HEK293 (cell line): Measurements from ENCODE around the gene PBXIP1.

Source experiments
- EGR2 ChIP-seq: fragments of 450-650 bp; formaldehyde crosslinking; IDR thresholded peaks from 2 replicates; pipeline ENCODE4 v1.5.1; 2016; ENCODE audit warnings: low read depth, missing biosample characterization, missing genetic modification characterization
- GLIS1 ChIP-seq: fragments of 450-650 bp; formaldehyde crosslinking; IDR thresholded peaks from 2 replicates; pipeline ENCODE4 v1.5.1; 2016; ENCODE audit warnings: missing biosample characterization, missing genetic modification characterization
- KLF1 ChIP-seq: fragments of 450-650 bp; formaldehyde crosslinking; IDR thresholded peaks from 2 replicates; pipeline ENCODE4 v1.5.1; 2016; ENCODE audit warnings: missing biosample characterization, missing genetic modification characterization
- KLF8 ChIP-seq: fragments of 450-650 bp; formaldehyde crosslinking; IDR thresholded peaks from 2 replicates; pipeline ENCODE4 v1.5.1; 2016; ENCODE audit warnings: missing biosample characterization, missing genetic modification characterization
- KLF9 ChIP-seq: fragments of 450-650 bp; formaldehyde crosslinking; IDR thresholded peaks from 2 replicates; pipeline ENCODE4 v1.5.1; 2016; ENCODE audit warnings: missing biosample characterization, missing genetic modification characterization, low read depth
- PATZ1 ChIP-seq: fragments of 450-650 bp; formaldehyde crosslinking; IDR thresholded peaks from 2 replicates; pipeline ENCODE4 v1.5.1; 2016; ENCODE audit warnings: missing biosample characterization, missing genetic modification characterization
- PBX3 ChIP-seq: sonication (generic); formaldehyde crosslinking; IDR thresholded peaks from 2 replicates; pipeline ENCODE4 v1.8.1; 2022; ENCODE audit warnings: mild to moderate bottlenecking, moderate library complexity, missing genetic modification reagents
- SCRT1 ChIP-seq: fragments of 450-650 bp; formaldehyde crosslinking; IDR thresholded peaks from 2 replicates; pipeline ENCODE4 v1.5.1; 2016; ENCODE audit warnings: missing biosample characterization, missing genetic modification characterization, borderline replicate concordance
- TSHZ1 ChIP-seq: fragments of 450-650 bp; formaldehyde crosslinking; IDR thresholded peaks from 2 replicates; pipeline ENCODE4 v1.5.1; 2016; ENCODE audit warnings: missing biosample characterization, missing genetic modification characterization, borderline replicate concordance
- YY1 ChIP-seq: fragments of 450-650 bp; formaldehyde crosslinking; IDR thresholded peaks from 2 replicates; pipeline ENCODE4 v1.5.1; 2018; ENCODE audit warnings: missing biosample characterization, missing genetic modification characterization
- ZBTB7A ChIP-seq: fragments of 450-650 bp; formaldehyde crosslinking; IDR thresholded peaks from 2 replicates; pipeline ENCODE4 v1.5.1; 2016; ENCODE audit warnings: low read depth, missing biosample characterization, missing genetic modification characterization
- ZFP37 ChIP-seq: fragments of 450-650 bp; formaldehyde crosslinking; IDR thresholded peaks from 2 replicates; pipeline ENCODE4 v1.5.1; 2016; ENCODE audit warnings: missing biosample characterization, missing genetic modification characterization
- ZFP41 ChIP-seq: fragments of 450-650 bp; formaldehyde crosslinking; IDR thresholded peaks from 2 replicates; pipeline ENCODE4 v1.5.1; 2016; ENCODE audit warnings: missing biosample characterization, missing genetic modification characterization, borderline replicate concordance
- ZIC2 ChIP-seq: fragments of 450-650 bp; formaldehyde crosslinking; IDR thresholded peaks from 2 replicates; pipeline ENCODE4 v1.5.1; 2016; ENCODE audit warnings: missing biosample characterization, missing genetic modification characterization
- ZNF202 ChIP-seq: fragments of 450-650 bp; formaldehyde crosslinking; IDR thresholded peaks from 2 replicates; pipeline ENCODE4 v1.5.1; 2016; ENCODE audit warnings: missing biosample characterization, missing genetic modification characterization, borderline replicate concordance
- ZNF335 ChIP-seq: fragments of 450-650 bp; formaldehyde crosslinking; conservative IDR thresholded peaks from 2 replicates; pipeline ENCODE4 v1.5.1; 2016; ENCODE audit warnings: missing biosample characterization, missing genetic modification characterization
- ZNF398 ChIP-seq: fragments of 450-650 bp; formaldehyde crosslinking; IDR thresholded peaks from 2 replicates; pipeline ENCODE4 v1.5.1; 2017; ENCODE audit warnings: missing biosample characterization, missing genetic modification characterization
- ZNF513 ChIP-seq: fragments of 450-650 bp; IDR thresholded peaks from 2 replicates; pipeline ENCODE4 v1.5.1; 2018; ENCODE audit warnings: missing biosample characterization, missing genetic modification characterization
- ZNF555 ChIP-seq: fragments of 450-650 bp; formaldehyde crosslinking; conservative IDR thresholded peaks from 2 replicates; pipeline ENCODE4 v1.5.1; 2017; ENCODE audit warnings: missing biosample characterization, mild to moderate bottlenecking, missing genetic modification characterization, inconsistent platforms
- ZNF561 ChIP-seq: fragments of 450-650 bp; IDR thresholded peaks from 2 replicates; pipeline ENCODE4 v1.5.1; 2018; ENCODE audit warnings: missing biosample characterization, missing genetic modification characterization, borderline replicate concordance
- ZNF580 ChIP-seq: fragments of 450-650 bp; formaldehyde crosslinking; IDR thresholded peaks from 2 replicates; pipeline ENCODE4 v1.5.1; 2016; ENCODE audit warnings: missing biosample characterization, missing genetic modification characterization
- ZNF610 ChIP-seq: fragments of 450-650 bp; formaldehyde crosslinking; IDR thresholded peaks from 2 replicates; pipeline ENCODE4 v1.5.1; 2016; ENCODE audit warnings: missing biosample characterization, missing genetic modification characterization, borderline replicate concordance
- ZNF707 ChIP-seq: fragments of 450-650 bp; formaldehyde crosslinking; IDR thresholded peaks from 2 replicates; pipeline ENCODE4 v1.5.1; 2016; ENCODE audit warnings: missing biosample characterization, missing genetic modification characterization
- ZNF76 ChIP-seq: fragments of 450-650 bp; formaldehyde crosslinking; IDR thresholded peaks from 2 replicates; pipeline ENCODE4; 2016; ENCODE audit warnings: low read depth, missing biosample characterization, missing genetic modification characterization, borderline replicate concordance
- ZNF791 ChIP-seq: fragments of 450-650 bp; formaldehyde crosslinking; IDR thresholded peaks from 2 replicates; pipeline ENCODE4 v1.5.1; 2016; ENCODE audit warnings: missing biosample characterization, missing genetic modification characterization
- ZNF843 ChIP-seq: fragments of 450-650 bp; formaldehyde crosslinking; IDR thresholded peaks from 2 replicates; pipeline ENCODE4 v1.5.1; 2016; ENCODE audit warnings: missing biosample characterization, missing genetic modification characterization
- ZSCAN5A ChIP-seq: fragments of 450-650 bp; formaldehyde crosslinking; IDR thresholded peaks from 2 replicates; pipeline ENCODE4 v1.5.1; 2016; ENCODE audit warnings: missing biosample characterization, missing genetic modification characterization

The PBXIP1 gene

GRCh38 chr1:155003766-155004351 lies 48.0 kb upstream of the PBXIP1 start (continued):
- no peak for TF ChIP-seq ZNF561 (tag by site-specific recombination)
- TF ChIP-seq KLF8 (tag by site-specific recombination) = peak; percentile 47; the same call in 1 of the 2 replicates
- TF ChIP-seq ZNF610 (tag by site-specific recombination) = no peak
- peak; percentile 86 for TF ChIP-seq ZIC2 (tag by site-specific recombination)
- peak; percentile 94 for TF ChIP-seq GLIS1
- TF ChIP-seq PBX3 = no peak
- peak; percentile 96 for TF ChIP-seq EGR2 (tag by site-specific recombination)
- no peak for TF ChIP-seq ZNF513
- no peak for TF ChIP-seq ZBTB7A (tag by site-specific recombination)
- TF ChIP-seq TSHZ1 = no peak
- peak; percentile 57 for TF ChIP-seq PATZ1 (tag by site-specific recombination)
- peak; percentile 14; the same call in 1 of the 2 replicates for TF ChIP-seq ZNF580 (tag by site-specific recombination)
- no peak for TF ChIP-seq ZSCAN5A (tag by site-specific recombination)
- TF ChIP-seq ZNF398 (tag by site-specific recombination) = peak; percentile 22
- no peak for TF ChIP-seq ZFP41 (tag by site-specific recombination)
- TF ChIP-seq ZNF843 (tag by site-specific recombination) = no peak
- TF ChIP-seq ZNF202 (tag by site-specific recombination) = no peak
- TF ChIP-seq YY1 = no peak
- TF ChIP-seq ZNF707 (tag by site-specific recombination) = no peak
- TF ChIP-seq KLF1 (tag by site-specific recombination) = peak; percentile 98
- peak; percentile 70 for TF ChIP-seq ZNF335
- TF ChIP-seq SCRT1 (tag by site-specific recombination) = no peak
- peak; percentile 51 for TF ChIP-seq KLF9 (tag by site-specific recombination)
- no peak for TF ChIP-seq ZNF791
- TF ChIP-seq ZFP37 = no peak
- no peak for TF ChIP-seq ZNF76
- no peak for TF ChIP-seq ZNF555 (tag by site-specific recombination)
